Esophagus muscularis mucosa (tissue), 3 donors: ENCODE data around the gene CSH1.
"Not testable (repeated sequence)": the region's sequence is repeated elsewhere in the genome, so short reads cannot be mapped to it uniquely, and the experiment has no call there.

ENCODE experiments used
- POLR2A ChIP-seq: fragments of 450-650 bp; IDR thresholded peaks from one replicate; pipeline ENCODE4 v1.6.1; 2017; ENCODE audit warnings: antibody characterized with exemption, moderate library complexity, mild to moderate bottlenecking, low read depth
- TF ChIP-seq, protein P1 (sequence below), 3 experiments: fragments of 200-600 bp in 2 of 3; fragments of 450-650 bp in 1 of 3; sonication (generic) in 2 of 3; IDR thresholded peaks; one replicate each; pipeline ENCODE4 v1.5.1; 2017 to 2019; ENCODE audit warnings: antibody characterized with exemption in 3 of 3, mild to moderate bottlenecking in 2 of 3, moderate library complexity in 1 of 3

DNA sequence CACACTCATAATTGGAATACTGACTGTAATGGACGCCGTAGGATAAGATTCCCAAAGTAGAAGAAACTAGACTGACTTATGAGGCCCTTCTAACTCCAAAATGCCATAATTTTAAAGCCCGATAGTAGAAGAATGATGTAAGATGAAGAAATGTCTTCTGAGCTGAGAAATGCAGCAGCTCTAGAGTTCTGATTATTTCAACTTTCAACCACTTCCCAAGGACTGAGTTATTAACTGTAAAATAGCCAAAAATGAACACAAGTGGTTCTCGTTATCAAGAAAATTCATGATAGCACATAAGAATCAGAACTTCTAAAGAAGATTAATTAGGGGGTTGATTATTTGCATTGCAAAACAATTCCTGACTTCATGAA, 26.1 kb downstream of the CSH1 start:
- TF ChIP-seq, protein P1, sequence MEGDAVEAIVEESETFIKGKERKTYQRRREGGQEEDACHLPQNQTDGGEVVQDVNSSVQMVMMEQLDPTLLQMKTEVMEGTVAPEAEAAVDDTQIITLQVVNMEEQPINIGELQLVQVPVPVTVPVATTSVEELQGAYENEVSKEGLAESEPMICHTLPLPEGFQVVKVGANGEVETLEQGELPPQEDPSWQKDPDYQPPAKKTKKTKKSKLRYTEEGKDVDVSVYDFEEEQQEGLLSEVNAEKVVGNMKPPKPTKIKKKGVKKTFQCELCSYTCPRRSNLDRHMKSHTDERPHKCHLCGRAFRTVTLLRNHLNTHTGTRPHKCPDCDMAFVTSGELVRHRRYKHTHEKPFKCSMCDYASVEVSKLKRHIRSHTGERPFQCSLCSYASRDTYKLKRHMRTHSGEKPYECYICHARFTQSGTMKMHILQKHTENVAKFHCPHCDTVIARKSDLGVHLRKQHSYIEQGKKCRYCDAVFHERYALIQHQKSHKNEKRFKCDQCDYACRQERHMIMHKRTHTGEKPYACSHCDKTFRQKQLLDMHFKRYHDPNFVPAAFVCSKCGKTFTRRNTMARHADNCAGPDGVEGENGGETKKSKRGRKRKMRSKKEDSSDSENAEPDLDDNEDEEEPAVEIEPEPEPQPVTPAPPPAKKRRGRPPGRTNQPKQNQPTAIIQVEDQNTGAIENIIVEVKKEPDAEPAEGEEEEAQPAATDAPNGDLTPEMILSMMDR (IDR thresholded peaks at IDR 0.05): not testable (repeated sequence)
- not testable (repeated sequence) for TF ChIP-seq POLR2A
